WTC11 (cell line): Measurements from ENCODE around the gene ANK2.

Source experiments
- AFF4 ChIP-seq: sonication (generic); formaldehyde crosslinking; IDR thresholded peaks from 2 replicates; pipeline ENCODE4 v1.8.1; 2023; ENCODE audit warnings: mild to moderate bottlenecking, missing genetic modification reagents, borderline replicate concordance
- ATF6 ChIP-seq: sonication (generic); formaldehyde crosslinking; IDR thresholded peaks from 2 replicates; pipeline ENCODE4 v1.8.1; 2023; ENCODE audit warnings: mild to moderate bottlenecking, missing genetic modification reagents
- CTCF ChIP-seq: fragments of 200-600 bp; IDR thresholded peaks from 2 replicates; pipeline ENCODE4 v1.8.0; 2022; ENCODE audit warnings: antibody characterized with exemption
- GABPB1 ChIP-seq: sonication (generic); formaldehyde crosslinking; IDR thresholded peaks from 2 replicates; pipeline ENCODE4 v1.8.1; 2023; ENCODE audit warnings: mild to moderate bottlenecking, missing genetic modification reagents
- IRF1 ChIP-seq: sonication (generic); formaldehyde crosslinking; IDR thresholded peaks from 2 replicates; pipeline ENCODE4 v1.8.0; 2023; ENCODE audit warnings: missing genetic modification reagents
- NFE2L1 ChIP-seq: sonication (generic); formaldehyde crosslinking; IDR thresholded peaks from 2 replicates; pipeline ENCODE4 v1.8.1; 2023; ENCODE audit warnings: missing genetic modification reagents
- PRDM15 ChIP-seq: sonication (generic); formaldehyde crosslinking; IDR thresholded peaks from 2 replicates; pipeline ENCODE4 v1.8.0; 2022; ENCODE audit warnings: missing genetic modification reagents
- SP1 ChIP-seq: sonication (generic); formaldehyde crosslinking; conservative IDR thresholded peaks from 2 replicates; pipeline ENCODE4 v1.8.1; 2022; ENCODE audit warnings: missing genetic modification reagents
- ZNF219 ChIP-seq: sonication (generic); formaldehyde crosslinking; IDR thresholded peaks from 2 replicates; pipeline ENCODE4 v1.8.0; 2023; ENCODE audit warnings: missing genetic modification reagents, mild to moderate bottlenecking, borderline replicate concordance

GRCh38 chr4:113025416-113025815 is 24.0 kb upstream of the ANK2 start:
- no peak for TF ChIP-seq IRF1 (CRISPR knock-in tag)
- no peak for TF ChIP-seq AFF4 (CRISPR knock-in tag)
- TF ChIP-seq ATF6, result no peak
- no peak for TF ChIP-seq CTCF
- TF ChIP-seq ZNF219 (CRISPR knock-in tag), result no peak
- TF ChIP-seq PRDM15, result no peak
- no peak for TF ChIP-seq GABPB1 (CRISPR knock-in tag)
- TF ChIP-seq NFE2L1 (CRISPR knock-in tag), result no peak
- TF ChIP-seq SP1, result no peak
